Amniotic epithelial cell (primary cell): Measurements from ENCODE around the gene FAM217A.
"Not testable (repeated sequence)": the region's sequence is repeated elsewhere in the genome, so short reads cannot be mapped to it uniquely, and the experiment has no call there.

Experiments used
- DNase-seq: peaks from one replicate; pipeline ENCODE4 v3.0.0-alpha.2; 2010; ENCODE audit warnings: low read depth

The FAM217A gene

GRCh38 chr6:4078691-4079471 is at the start of gene FAM217A:
TSS of gene FAM217A (minus strand) at chr6:4079137. CDS start at chr6:4077414, 1,723 bp downstream.
- DNase-seq = no peak

- DNase-seq = no peak
These were observed 49.1 kb upstream of the FAM217A start for GRCh38 chr6:4128072-4128471.

GRCh38 chr6:4125933-4126864 is 47.3 kb upstream of the FAM217A start:
- peak; percentile 94 for DNase-seq

GRCh38 chr6:4125500-4125899 is 46.6 kb upstream of the FAM217A start:
- DNase-seq = peak; percentile 90

GRCh38 chr6:4124351-4124750 is 45.4 kb upstream of the FAM217A start:
- DNase-seq = no peak

GRCh38 chr6:4115741-4116140 is 36.8 kb upstream of the FAM217A start:
- peak; percentile 32 for DNase-seq

- peak; percentile 78 for DNase-seq
These were observed 35.2 kb upstream of the FAM217A start for GRCh38 chr6:4114123-4114522.

GRCh38 chr6:4113649-4114048 is 34.7 kb upstream of the FAM217A start:
- peak; percentile 59 for DNase-seq

GRCh38 chr6:4112366-4112765 is 33.4 kb upstream of the FAM217A start:
- no peak for DNase-seq

GRCh38 chr6:4109363-4109815 is 30.5 kb upstream of the FAM217A start:
- peak; percentile 71 for DNase-seq

GRCh38 chr6:4108561-4109093 is 29.7 kb upstream of the FAM217A start:
- no peak for DNase-seq

GRCh38 chr6:4107873-4108272 is 28.9 kb upstream of the FAM217A start:
- DNase-seq = no peak

- DNase-seq = no peak
These were observed 27.1 kb upstream of the FAM217A start for GRCh38 chr6:4105980-4106536.

- no peak for DNase-seq
These were observed 25.0 kb upstream of the FAM217A start for GRCh38 chr6:4103929-4104328.

- DNase-seq = no peak
These were observed 23.8 kb upstream of the FAM217A start for GRCh38 chr6:4102687-4103244.

- DNase-seq = no peak
These were observed 22.4 kb upstream of the FAM217A start for GRCh38 chr6:4101298-4101697.

GRCh38 chr6:4100655-4101054 is 21.7 kb upstream of the FAM217A start:
- no peak for DNase-seq

- no peak for DNase-seq
These were observed 14.4 kb upstream of the FAM217A start for GRCh38 chr6:4093288-4093687.

- DNase-seq = no peak
These were observed 13.0 kb upstream of the FAM217A start for GRCh38 chr6:4091941-4092340.

- not testable (repeated sequence) for DNase-seq
These were observed 11.1 kb upstream of the FAM217A start for GRCh38 chr6:4090043-4090442.

- DNase-seq = no peak
These were observed 9.8 kb upstream of the FAM217A start for GRCh38 chr6:4088704-4089103.

- DNase-seq = no peak
These were observed 6.4 kb upstream of the FAM217A start for GRCh38 chr6:4085332-4085700.
